ENCODE data around the gene SRC. TPM values are rescaled to one million over a fixed set of nuclear protein-coding genes. Genes with fewer than 3 reads are reported as not detected.

SRC gene
- total and polyA plus RNA-seq, 3 donors from 2014 or later = 90.3 to 179 (median 143) TPM

GRCh38 chr20:37442986-37443385 lies 97.0 kb downstream of the SRC start:
- Histone ChIP-seq H3K4me1 (no peaks in the 10 kb centered on the region), H3K4me3 (no peak overlapping the region), H3K36me3 (ENCODE audit: low read depth, missing control alignments) (no peaks in the 10 kb centered on the region), H3K27me3 (no peaks in the 10 kb centered on the region), H3K9me3 (no peaks in the 10 kb centered on the region), H3K27ac (no peak overlapping the region)
- intact Hi-C loops (cut with DNase I; ENCODE audit: low total_unique reads) = no loop called here
- DNase-seq = no peak
- TF ChIP-seq POLR2A (IDR thresholded peaks at IDR 0.05) = no peak
- TF ChIP-seq, protein P1, sequence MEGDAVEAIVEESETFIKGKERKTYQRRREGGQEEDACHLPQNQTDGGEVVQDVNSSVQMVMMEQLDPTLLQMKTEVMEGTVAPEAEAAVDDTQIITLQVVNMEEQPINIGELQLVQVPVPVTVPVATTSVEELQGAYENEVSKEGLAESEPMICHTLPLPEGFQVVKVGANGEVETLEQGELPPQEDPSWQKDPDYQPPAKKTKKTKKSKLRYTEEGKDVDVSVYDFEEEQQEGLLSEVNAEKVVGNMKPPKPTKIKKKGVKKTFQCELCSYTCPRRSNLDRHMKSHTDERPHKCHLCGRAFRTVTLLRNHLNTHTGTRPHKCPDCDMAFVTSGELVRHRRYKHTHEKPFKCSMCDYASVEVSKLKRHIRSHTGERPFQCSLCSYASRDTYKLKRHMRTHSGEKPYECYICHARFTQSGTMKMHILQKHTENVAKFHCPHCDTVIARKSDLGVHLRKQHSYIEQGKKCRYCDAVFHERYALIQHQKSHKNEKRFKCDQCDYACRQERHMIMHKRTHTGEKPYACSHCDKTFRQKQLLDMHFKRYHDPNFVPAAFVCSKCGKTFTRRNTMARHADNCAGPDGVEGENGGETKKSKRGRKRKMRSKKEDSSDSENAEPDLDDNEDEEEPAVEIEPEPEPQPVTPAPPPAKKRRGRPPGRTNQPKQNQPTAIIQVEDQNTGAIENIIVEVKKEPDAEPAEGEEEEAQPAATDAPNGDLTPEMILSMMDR (IDR thresholded peaks at IDR 0.05) = no peak
- WGBS, 2 donors = 90 to 95% methylated on average over 3 of the region's 3 CpGs

- no peak for DNase-seq
- H3K4me1 ChIP-seq = no peaks in the 10 kb centered on the region
- H3K36me3 ChIP-seq (ENCODE audit: low read depth, missing control alignments) = no peaks in the 10 kb centered on the region
- no peak overlapping the region for H3K4me3 ChIP-seq
- TF ChIP-seq, protein P1 (IDR thresholded peaks at IDR 0.05) = no peak
- TF ChIP-seq POLR2A (IDR thresholded peaks at IDR 0.05) = no peak
- 92 to 93% methylated on average over 4 of the region's 4 CpGs for WGBS, 2 donors
- H3K27ac ChIP-seq = no peak overlapping the region
- H3K27me3 ChIP-seq = no peaks in the 10 kb centered on the region
- no peaks in the 10 kb centered on the region for H3K9me3 ChIP-seq
- intact Hi-C loops (cut with DNase I; ENCODE audit: low total_unique reads) = no loop called here
These were observed 97.7 kb downstream of the SRC start for GRCh38 chr20:37443596-37443995.

DNA sequence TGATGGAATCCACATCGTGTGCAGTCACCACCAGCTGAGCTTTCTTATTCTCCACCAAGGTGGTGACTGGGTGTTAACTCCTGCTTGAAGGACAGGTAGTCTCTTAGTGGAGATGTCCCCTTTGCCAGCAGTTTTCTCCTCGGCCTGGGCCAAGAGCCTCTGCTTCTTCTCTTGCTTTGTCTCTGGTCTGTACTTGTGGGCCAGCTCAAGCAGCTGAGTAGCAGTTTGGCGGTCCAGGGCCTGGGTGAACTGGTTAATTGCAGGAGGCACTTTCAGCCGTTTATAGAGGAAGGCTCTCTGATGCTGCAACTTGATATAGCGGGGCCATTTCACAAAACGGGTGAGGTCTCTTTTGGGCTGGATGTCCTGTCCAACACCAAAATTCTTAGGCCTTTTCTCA lies 99.1 kb downstream of the SRC start:
- no peaks in the 10 kb centered on the region for H3K4me1 ChIP-seq
- no peaks in the 10 kb centered on the region for H3K27me3 ChIP-seq
- intact Hi-C loops (cut with DNase I; ENCODE audit: low total_unique reads) = no loop called here
- no peaks in the 10 kb centered on the region for H3K9me3 ChIP-seq
- H3K4me3 ChIP-seq = no peak overlapping the region
- TF ChIP-seq, protein P1 (IDR thresholded peaks at IDR 0.05) = no peak
- no peak for TF ChIP-seq POLR2A (IDR thresholded peaks at IDR 0.05)
- no peak for DNase-seq
- 81 to 84% methylated on average over 6 of the region's 6 CpGs for WGBS, 2 donors
- H3K27ac ChIP-seq = no peak overlapping the region
- H3K36me3 ChIP-seq (ENCODE audit: low read depth, missing control alignments) = no peaks in the 10 kb centered on the region

DNA sequence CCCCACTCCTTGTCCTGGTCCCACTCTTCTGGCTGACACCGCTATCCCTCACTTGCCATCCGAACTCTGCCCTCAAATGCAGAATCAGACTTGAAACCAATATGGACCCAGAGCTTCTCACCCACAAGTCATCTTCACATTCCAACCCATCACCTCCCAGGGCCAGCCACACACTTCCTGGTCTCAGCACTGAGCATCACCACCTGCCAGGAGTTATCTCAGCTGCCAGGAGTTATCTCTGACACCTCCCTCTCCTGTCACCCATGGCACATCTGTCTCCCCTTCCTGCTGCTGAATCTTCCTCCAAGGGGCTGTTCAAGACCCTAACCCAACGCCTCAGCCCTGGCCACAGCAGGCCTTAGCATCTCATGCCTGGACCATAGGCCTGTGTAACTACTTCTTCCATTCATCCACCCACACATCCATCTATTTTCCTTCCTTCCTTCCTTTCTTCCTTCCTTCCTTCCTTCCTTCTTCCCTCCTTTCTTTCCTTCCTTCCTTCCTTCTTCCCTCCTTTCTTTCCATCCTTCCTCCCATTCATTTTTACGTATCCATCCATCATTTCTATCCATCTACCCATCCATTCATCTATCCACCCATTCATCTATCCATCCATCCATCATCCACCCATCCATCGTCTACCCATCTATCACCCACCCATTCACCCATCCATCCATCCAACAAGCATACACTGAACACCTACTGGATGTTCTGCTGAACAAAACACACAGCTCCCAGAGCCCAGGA lies 100.5 kb downstream of the SRC start:
- no peak for DNase-seq
- Histone ChIP-seq H3K4me3 (no peak overlapping the region), H3K27ac (no peak overlapping the region), H3K9me3 (no peaks in the 10 kb centered on the region), H3K36me3 (ENCODE audit: low read depth, missing control alignments) (no peaks in the 10 kb centered on the region), H3K27me3 (no peaks in the 10 kb centered on the region), H3K4me1 (no peaks in the 10 kb centered on the region)
- 76 to 83% methylated on average over 5 of the region's 5 CpGs for WGBS, 2 donors
- intact Hi-C loops (cut with DNase I; ENCODE audit: low total_unique reads) = no loop called here
- TF ChIP-seq POLR2A (IDR thresholded peaks at IDR 0.05) = no peak
- TF ChIP-seq, protein P1 (IDR thresholded peaks at IDR 0.05) = no peak

GRCh38 chr20:37447688-37448087 lies 101.7 kb downstream of the SRC start:
- H3K27ac ChIP-seq = no peak overlapping the region
- DNase-seq = no peak
- no peaks in the 10 kb centered on the region for H3K4me1 ChIP-seq
- no peak overlapping the region for H3K4me3 ChIP-seq
- H3K27me3 ChIP-seq = no peaks in the 10 kb centered on the region
- no peaks in the 10 kb centered on the region for H3K9me3 ChIP-seq
- intact Hi-C loops (cut with DNase I; ENCODE audit: low total_unique reads) = no loop called here
- H3K36me3 ChIP-seq (ENCODE audit: low read depth, missing control alignments) = no peaks in the 10 kb centered on the region
- 88 to 92% methylated on average over 2 to 3 of the region's 3 CpGs for WGBS, 2 donors
- TF ChIP-seq POLR2A (IDR thresholded peaks at IDR 0.05) = no peak
- TF ChIP-seq, protein P1 (IDR thresholded peaks at IDR 0.05) = no peak
